ENCODE measurements around the gene OR8D2. TPM values are rescaled to one million over a fixed set of nuclear protein-coding genes. Genes with fewer than 3 reads are reported as not detected.
"Not testable (repeated sequence)": the region's sequence is repeated elsewhere in the genome, so short reads cannot be mapped to it uniquely, and the experiment has no call there.

OR8D2 gene
- total and polyA plus RNA-seq, 2 of the 4 experiments (the other 2 are of a cell fraction): not detected

GRCh38 chr11:124274000-124274399 lies 46.0 kb downstream of the OR8D2 start:
- Histone ChIP-seq H3K9ac (ENCODE audit: low read depth, low read length) (no peak overlapping the region), H3K27me3 (ENCODE audit: control insufficient read depth, insufficient read depth, low read length) (no peaks in the 10 kb centered on the region), H2BK120ac (ENCODE audit: low read depth, low read length) (no peak overlapping the region), H2AK5ac (ENCODE audit: low read depth, low read length) (no peak overlapping the region), H3K9me3 (ENCODE audit: control insufficient read depth, insufficient read depth, low read length) (no peaks in the 10 kb centered on the region), H3K56ac (ENCODE audit: extremely low read depth, insufficient read depth, low read length) (no peak overlapping the region), H3K27ac (ENCODE audit: insufficient read depth, low read length) (no peak overlapping the region), H3K4me3 (ENCODE audit: insufficient read depth, low read depth, low read length) (no peak overlapping the region), H2AK9ac (replicated peaks; ENCODE audit: low read depth, low read length, poor library complexity) (no peak overlapping the region), H3K9me1 (ENCODE audit: insufficient read depth, low read length) (peaks cover 7% of the 10 kb centered on the region; the same call in 1 of the 2 replicates), H2BK20ac (ENCODE audit: low read depth, low read length) (no peak overlapping the region), H3K36me3 (ENCODE audit: control insufficient read depth, insufficient read depth, low read length) (no peaks in the 10 kb centered on the region), H4K8ac (ENCODE audit: low read depth in 2 of 2, low read length in 2 of 2) (no peak overlapping the region), H3K18ac (ENCODE audit: low read depth, low read length) (no peak overlapping the region), H4K91ac (ENCODE audit: insufficient read depth, low read depth, low read length) (no peak overlapping the region), H4K5ac (ENCODE audit: low read depth, low read length) (no peak overlapping the region), H3K4me1 (ENCODE audit: control insufficient read depth, insufficient read depth, low read length) (peaks cover 3% of the 10 kb centered on the region), H2AFZ (replicated peaks; ENCODE audit: low read length, poor library complexity) (no peak overlapping the region), H3K4ac (ENCODE audit: low read depth, low read length) (no peak overlapping the region), H3K23ac (ENCODE audit: low read depth, low read length) (no peak overlapping the region), H3K4me2 (ENCODE audit: low read depth, low read length) (no peak overlapping the region), H2BK15ac (ENCODE audit: low read depth, low read length) (no peak overlapping the region), H3K14ac (replicated peaks; ENCODE audit: low read depth, low read length) (no peak overlapping the region), H2BK5ac (ENCODE audit: low read depth, low read length, poor library complexity, severe bottlenecking) (no peak overlapping the region), H3K79me1 (ENCODE audit: low read depth in 1 of 2, low read length in 2 of 2) (no peaks in the 10 kb centered on the region), H4K20me1 (ENCODE audit: insufficient read depth, low read length) (no peaks in the 10 kb centered on the region)
- dilution Hi-C loops (cut with HindIII; ENCODE audit: low sequenced_read_pairs, unreplicated experiment): no loop called here
- ATAC-seq (ENCODE audit: low read depth) (no peak), DNase-seq (no peak)
- in situ Hi-C loops (cut with MboI; ENCODE audit: low sequenced_read_pairs): no loop called here
- intact Hi-C loops (cut with micrococcal nuclease): no loop called here
- WGBS, 2 experiments (ENCODE audit: extremely low coverage in 2 of 2, insufficient read length in 1 of 2): no CpG with 5 or more reads among the region's 2 CpGs
- BruUV-seq (replicated peaks): no TSS peak
- CTCF ChIA-PET: interaction anchor here (1.0 kb wide), 1 partner anchor 128 kb away, joined by 3 read pairs; no protein-coding TSS in a partner anchor
- POLR2A ChIA-PET (ENCODE audit: unreplicated experiment): no interaction called here
- TF ChIP-seq MAZ (IDR thresholded peaks at IDR 0.05; ENCODE audit: borderline replicate concordance, low read depth, low read length): no peak
- no peak for TF ChIP-seq POLR2A (IDR thresholded peaks at IDR 0.05; ENCODE audit: low read depth, low read length)
- no peak for TF ChIP-seq CTCF (conservative IDR thresholded peaks at IDR 0.05; ENCODE audit: low read depth, low read length)
- TF ChIP-seq BHLHE40 (IDR thresholded peaks at IDR 0.05; ENCODE audit: low read depth, low read length): no peak
- no peak for TF ChIP-seq RAD21 (IDR thresholded peaks at IDR 0.05; ENCODE audit: low read length)
- no peak for TF ChIP-seq MXI1 (IDR thresholded peaks at IDR 0.05; ENCODE audit: borderline replicate concordance, low read depth, low read length)
- TF ChIP-seq RFX5 (IDR thresholded peaks at IDR 0.05; ENCODE audit: low read depth, low read length): no peak
- TF ChIP-seq CEBPB (IDR thresholded peaks at IDR 0.05; ENCODE audit: low read depth, low read length): no peak
- no peak for TF ChIP-seq CHD1 (IDR thresholded peaks at IDR 0.05; ENCODE audit: low read depth, low read length)
- no peak for TF ChIP-seq FOS (IDR thresholded peaks at IDR 0.05; ENCODE audit: low read depth, low read length)

- H3K56ac ChIP-seq (ENCODE audit: extremely low read depth, insufficient read depth, low read length); H2BK20ac ChIP-seq (ENCODE audit: low read depth, low read length); POLR2A ChIA-PET (ENCODE audit: unreplicated experiment); H3K18ac ChIP-seq (ENCODE audit: low read depth, low read length); H3K4me1 ChIP-seq (ENCODE audit: control insufficient read depth, insufficient read depth, low read length); H3K14ac ChIP-seq (replicated peaks; ENCODE audit: low read depth, low read length); H3K36me3 ChIP-seq (ENCODE audit: control insufficient read depth, insufficient read depth, low read length); H2AK5ac ChIP-seq (ENCODE audit: low read depth, low read length); dilution Hi-C loops (cut with HindIII; ENCODE audit: low sequenced_read_pairs, unreplicated experiment); CTCF ChIA-PET; H2AFZ ChIP-seq (replicated peaks; ENCODE audit: low read length, poor library complexity); H3K27me3 ChIP-seq (ENCODE audit: control insufficient read depth, insufficient read depth, low read length); H3K9me1 ChIP-seq (ENCODE audit: insufficient read depth, low read length); intact Hi-C loops (cut with micrococcal nuclease); H3K9ac ChIP-seq (ENCODE audit: low read depth, low read length); H4K91ac ChIP-seq (ENCODE audit: insufficient read depth, low read depth, low read length); DNase-seq; H3K9me3 ChIP-seq (ENCODE audit: control insufficient read depth, insufficient read depth, low read length); BruUV-seq (replicated peaks); ATAC-seq (ENCODE audit: low read depth); H3K4me2 ChIP-seq (ENCODE audit: low read depth, low read length); H2BK15ac ChIP-seq (ENCODE audit: low read depth, low read length); H3K27ac ChIP-seq (ENCODE audit: insufficient read depth, low read length); in situ Hi-C loops (cut with MboI; ENCODE audit: low sequenced_read_pairs); H2AK9ac ChIP-seq (replicated peaks; ENCODE audit: low read depth, low read length, poor library complexity); H4K8ac ChIP-seq (ENCODE audit: low read depth in 2 of 2, low read length in 2 of 2); H2BK120ac ChIP-seq (ENCODE audit: low read depth, low read length); H4K5ac ChIP-seq (ENCODE audit: low read depth, low read length); H3K79me1 ChIP-seq (ENCODE audit: low read depth in 1 of 2, low read length in 2 of 2); H4K20me1 ChIP-seq (ENCODE audit: insufficient read depth, low read length); H3K4ac ChIP-seq (ENCODE audit: low read depth, low read length); H3K4me3 ChIP-seq (ENCODE audit: insufficient read depth, low read depth, low read length); H3K23ac ChIP-seq (ENCODE audit: low read depth, low read length); H2BK5ac ChIP-seq (ENCODE audit: low read depth, low read length, poor library complexity, severe bottlenecking): not testable (repeated sequence)
- no CpG with 5 or more reads among the region's 7 CpGs for WGBS, 2 experiments (ENCODE audit: extremely low coverage in 2 of 2, insufficient read length in 1 of 2)
These were observed 49.1 kb downstream of the OR8D2 start for GRCh38 chr11:124270886-124271285.

Measured in IMR-90 (cell line).